Adrenal gland (tissue), 12 donors: ENCODE results near the gene GLI1. TPM values are rescaled to one million over a fixed set of nuclear protein-coding genes. Genes with fewer than 3 reads are reported as not detected.
"Not testable (repeated sequence)": the region's sequence is repeated elsewhere in the genome, so short reads cannot be mapped to it uniquely, and the experiment has no call there.

Experiments used
- DNase-seq, 7 donors: peaks; one replicate each; pipeline ENCODE4 v3.0.0-alpha.2; 2019 to 2020
- H3K27ac ChIP-seq, 5 donors: fragments of 200-600 bp; sonication (generic) in 4 of 5; 1 replicate in 3 of 5; 2 replicates in 2 of 5; pipeline versions ENCODE4 v1.5.1 to v1.8.0; 2016 to 2020; ENCODE audit warnings: mild to moderate bottlenecking in 1 of 5
- H3K27me3 ChIP-seq: fragments of 200-600 bp; 2 replicates; pipeline ENCODE4 v1.8.0; 2021
- H3K36me3 ChIP-seq, 2 donors: fragments of 200-600 bp; replicated peaks in 1 of 2; 1 replicate in 1 of 2; 2 replicates in 1 of 2; pipeline versions ENCODE4 v1.5.1 to v1.8.0; 2018 to 2022
- H3K4me1 ChIP-seq, 2 donors: fragments of 200-600 bp; replicated peaks in 1 of 2; 1 replicate in 1 of 2; 2 replicates in 1 of 2; pipeline versions ENCODE4 v1.5.1 to v1.8.0; 2018 to 2021
- H3K4me3 ChIP-seq, 4 donors: fragments of 200-600 bp; sonication (generic) in 3 of 4; one replicate each; pipeline ENCODE4 v1.5.1; 2016 to 2018
- H3K9me3 ChIP-seq, 3 donors: fragments of 200-600 bp; sonication (generic) in 1 of 3; replicated peaks in 1 of 3; 1 replicate in 2 of 3; 2 replicates in 1 of 3; pipeline versions ENCODE4 v1.5.1 to v1.8.0; 2016 to 2021
- POLR2A ChIP-seq, 2 donors: fragments of 450-650 bp; IDR thresholded peaks; one replicate each; pipeline ENCODE4 v1.6.1; 2017; ENCODE audit warnings: antibody characterized with exemption in 2 of 2, mild to moderate bottlenecking in 2 of 2, moderate library complexity in 1 of 2
- WGBS, 4 donors: extraction: QIAGEN DNeasy Blood & Tissue Kit in 2 of 4; methylation state at CpG; one replicate each; pipeline versions ENCODE4 v1.1.5 to v1.1.7; 2013 to 2017; 5-methylcytosine and 5-hydroxymethylcytosine counted together
- intact Hi-C, 2 donors: fragments of 100-400 bp; cut with DNase I; formaldehyde crosslinking; loops; one replicate each; pipeline versions ENCODE4 v1.14.1 to v1.15.0; 2022 to 2023
- polyA plus RNA-seq, 3 donors: library from polyadenylated mRNA; stranded (reverse); fragments of 200-250 nt in 2 of 3; fragments of 350-450 nt in 1 of 3; fragmentation: Illumina TruSeq in 1 of 3; extraction: RNeasy Lipid Tissue Mini Kit (QIAGEN cat#74804) in 1 of 3; gene quantifications; one replicate each; pipeline ENCODE4 v1.2.3, GENCODE V29; 2013 to 2014
- total RNA-seq, 9 donors: library from RNA; depleted of rRNA in 4 of 9; stranded (reverse); fragments of >200 nt in 4 of 9; fragments of 120-200 nt in 1 of 9; fragmentation: NEBNext Ultra II Directional in 1 of 9; extraction: Animal tissue kit (Norgen Biotek cat#: 25700) in 1 of 9; gene quantifications; one replicate each; pipeline versions ENCODE4 v1.1.0 to v1.2.4, GENCODE V29; 2013 to 2023
- TF ChIP-seq, protein P1 (sequence below), 6 experiments: fragments of 450-650 bp in 4 of 6; fragments of 200-600 bp in 2 of 6; sonication (generic) in 1 of 6; IDR thresholded peaks; 1 replicate in 5 of 6; 2 replicates in 1 of 6; pipeline versions ENCODE4 v1.5.1 to v1.8.0; 2016 to 2021; ENCODE audit warnings: antibody characterized with exemption in 6 of 6, mild to moderate bottlenecking in 2 of 6, moderate library complexity in 1 of 6
- donor health status: healthy with polysubstance abuse.
- donor health status: Bipolar disorder and iron deficiency.
- donor health status: DM: yes; HTN: yes; CAD: no.
- donor health status: DM: no; HTN: no; CAD: no.
- donor health status: DM: no; HTN: no; CAD: no.
- donor health status: DM: yes; HTN: yes; CAD: no.

Gene GLI1
- total and polyA plus RNA-seq, 12 donors: 0.30 to 7.2 (median 1.4) TPM

DNA sequence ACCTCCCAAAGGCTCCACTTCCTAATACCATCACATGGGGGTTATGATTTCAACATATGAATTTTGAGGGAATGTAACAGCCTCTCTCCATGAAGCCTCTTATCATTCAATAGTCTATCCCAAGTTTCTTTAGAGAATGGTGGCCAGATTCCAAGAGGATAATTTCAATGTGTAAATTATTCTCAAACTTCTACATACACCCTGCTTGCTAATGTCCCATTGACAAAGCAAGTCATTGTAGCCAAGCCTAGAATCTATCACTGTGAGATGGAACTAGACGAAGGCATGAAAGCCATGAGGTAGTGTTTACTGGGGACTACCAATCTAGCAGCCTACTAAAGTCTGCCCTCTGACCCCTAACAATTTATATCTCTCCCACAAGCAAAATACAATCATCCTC lies 21.2 kb upstream of the GLI1 start:
- Histone ChIP-seq H3K4me1 (no peaks in the 10 kb centered on the region), H3K4me3 (no peak overlapping the region), H3K9me3 (no peaks in the 10 kb centered on the region), H3K36me3 (no peaks in the 10 kb centered on the region), H3K27ac (no peak overlapping the region), H3K27me3 (no peaks in the 10 kb centered on the region)
- no peak for DNase-seq
- TF ChIP-seq, protein P1, sequence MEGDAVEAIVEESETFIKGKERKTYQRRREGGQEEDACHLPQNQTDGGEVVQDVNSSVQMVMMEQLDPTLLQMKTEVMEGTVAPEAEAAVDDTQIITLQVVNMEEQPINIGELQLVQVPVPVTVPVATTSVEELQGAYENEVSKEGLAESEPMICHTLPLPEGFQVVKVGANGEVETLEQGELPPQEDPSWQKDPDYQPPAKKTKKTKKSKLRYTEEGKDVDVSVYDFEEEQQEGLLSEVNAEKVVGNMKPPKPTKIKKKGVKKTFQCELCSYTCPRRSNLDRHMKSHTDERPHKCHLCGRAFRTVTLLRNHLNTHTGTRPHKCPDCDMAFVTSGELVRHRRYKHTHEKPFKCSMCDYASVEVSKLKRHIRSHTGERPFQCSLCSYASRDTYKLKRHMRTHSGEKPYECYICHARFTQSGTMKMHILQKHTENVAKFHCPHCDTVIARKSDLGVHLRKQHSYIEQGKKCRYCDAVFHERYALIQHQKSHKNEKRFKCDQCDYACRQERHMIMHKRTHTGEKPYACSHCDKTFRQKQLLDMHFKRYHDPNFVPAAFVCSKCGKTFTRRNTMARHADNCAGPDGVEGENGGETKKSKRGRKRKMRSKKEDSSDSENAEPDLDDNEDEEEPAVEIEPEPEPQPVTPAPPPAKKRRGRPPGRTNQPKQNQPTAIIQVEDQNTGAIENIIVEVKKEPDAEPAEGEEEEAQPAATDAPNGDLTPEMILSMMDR (IDR thresholded peaks at IDR 0.05): no peak
- no peak for TF ChIP-seq POLR2A (IDR thresholded peaks at IDR 0.05)
- WGBS, 4 donors: 80 to 100% (median 90%) methylated on average over 1 of the region's 1 CpG
- intact Hi-C loops: no loop called here

DNA sequence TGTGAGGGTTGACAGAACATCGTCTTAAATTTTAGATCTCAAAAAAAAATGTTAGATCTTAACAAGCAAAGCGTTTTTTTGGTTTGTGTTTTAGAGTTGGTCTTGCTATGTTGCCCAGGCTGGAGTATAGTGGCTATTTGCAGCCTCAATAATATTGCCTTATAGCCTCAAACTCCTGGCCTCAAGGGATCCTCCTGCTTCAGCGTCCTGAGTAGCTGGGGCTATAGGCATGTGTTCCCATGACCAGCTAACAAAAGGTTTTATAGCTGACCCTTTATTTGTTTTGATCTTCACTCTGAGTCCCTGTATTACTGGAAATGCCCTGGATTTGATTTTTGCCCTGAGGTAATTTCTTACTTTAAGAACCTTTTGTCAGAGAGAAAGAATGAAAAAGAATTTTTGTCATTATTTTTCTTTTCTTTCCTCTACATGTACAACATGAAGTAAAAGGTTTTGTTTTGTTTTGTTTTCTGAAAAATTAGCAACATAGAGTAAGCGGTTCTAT lies 19.8 kb upstream of the GLI1 start:
- TF ChIP-seq, protein P1 (IDR thresholded peaks at IDR 0.05): no peak
- no peak for TF ChIP-seq POLR2A (IDR thresholded peaks at IDR 0.05)
- no peaks in the 10 kb centered on the region for H3K27me3 ChIP-seq
- 72 to 84% (median 79%) methylated on average over 4 of the region's 4 CpGs for WGBS, 4 donors
- no peak overlapping the region for H3K4me3 ChIP-seq
- no peaks in the 10 kb centered on the region for H3K4me1 ChIP-seq
- no peaks in the 10 kb centered on the region for H3K36me3 ChIP-seq
- H3K27ac ChIP-seq: no peak overlapping the region
- no peaks in the 10 kb centered on the region for H3K9me3 ChIP-seq
- DNase-seq: no peak
- intact Hi-C loops: no loop called here

DNA sequence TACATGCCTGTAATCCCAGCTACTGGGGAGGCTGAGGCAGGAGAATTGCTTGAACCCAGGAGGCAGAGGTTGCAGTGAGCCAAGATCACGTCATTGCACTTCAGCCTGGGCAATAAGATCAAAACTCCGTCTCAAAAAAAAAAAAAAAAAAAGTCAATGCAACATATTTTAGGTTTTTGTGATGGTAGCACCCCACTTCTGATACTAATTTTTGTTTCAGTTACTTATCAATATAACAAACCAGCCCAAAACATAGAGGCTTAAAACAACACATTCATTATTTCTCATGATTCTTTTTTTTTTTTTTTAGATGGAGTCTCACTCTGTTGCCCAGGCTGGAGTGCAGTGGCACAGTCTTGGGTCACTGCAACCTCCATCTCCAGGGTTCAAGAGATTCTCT lies 18.2 kb upstream of the GLI1 start:
- 72 to 95% (median 84%) methylated on average over 2 of the region's 2 CpGs for WGBS, 4 donors
- H3K4me3 ChIP-seq: not testable (repeated sequence)

DNA sequence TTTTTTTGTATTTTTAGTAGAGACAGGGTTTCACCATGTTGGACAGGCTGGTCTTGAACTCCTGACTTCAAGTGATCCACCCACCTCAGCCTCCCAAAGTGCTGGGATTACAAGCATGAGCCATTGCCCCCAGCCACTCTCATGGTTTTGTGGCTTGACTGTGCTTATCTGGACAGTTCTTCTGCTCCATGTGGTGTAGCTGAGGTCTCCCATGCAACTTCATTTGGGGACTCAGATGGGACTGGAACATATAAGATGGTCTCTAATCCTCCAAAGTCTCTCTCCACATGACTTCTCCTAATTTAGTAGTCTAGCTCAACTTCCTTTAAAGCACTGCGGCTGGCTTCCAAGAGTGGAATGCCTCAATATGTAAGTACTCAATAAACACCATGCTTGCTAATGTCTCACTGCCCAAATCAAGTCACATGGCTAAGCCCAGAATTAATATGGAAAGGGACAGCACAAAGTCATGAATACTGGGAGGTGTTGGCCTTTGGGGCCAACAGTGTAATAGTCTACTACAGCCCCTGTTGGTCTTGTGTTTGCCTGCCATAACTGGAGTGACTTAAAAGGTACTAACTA lies 17.6 kb upstream of the GLI1 start:
- H3K9me3 ChIP-seq: no peaks in the 10 kb centered on the region
- no peaks in the 10 kb centered on the region for H3K4me1 ChIP-seq
- no peaks in the 10 kb centered on the region for H3K36me3 ChIP-seq
- TF ChIP-seq, protein P1 (IDR thresholded peaks at IDR 0.05): no peak
- TF ChIP-seq POLR2A (IDR thresholded peaks at IDR 0.05): no peak
- no peak overlapping the region for H3K27ac ChIP-seq
- DNase-seq: no peak
- intact Hi-C loops: no loop called here
- no peak overlapping the region for H3K4me3 ChIP-seq
- no peaks in the 10 kb centered on the region for H3K27me3 ChIP-seq
- 38 to 100% (median 73%) methylated on average over 1 of the region's 1 CpG for WGBS, 4 donors

More for the DNA sequence above, 18.2 kb upstream of the GLI1 start:
- H3K9me3 ChIP-seq, H3K27me3 ChIP-seq, intact Hi-C loops, H3K4me1 ChIP-seq, H3K36me3 ChIP-seq, DNase-seq, H3K27ac ChIP-seq: not testable (repeated sequence)

DNA sequence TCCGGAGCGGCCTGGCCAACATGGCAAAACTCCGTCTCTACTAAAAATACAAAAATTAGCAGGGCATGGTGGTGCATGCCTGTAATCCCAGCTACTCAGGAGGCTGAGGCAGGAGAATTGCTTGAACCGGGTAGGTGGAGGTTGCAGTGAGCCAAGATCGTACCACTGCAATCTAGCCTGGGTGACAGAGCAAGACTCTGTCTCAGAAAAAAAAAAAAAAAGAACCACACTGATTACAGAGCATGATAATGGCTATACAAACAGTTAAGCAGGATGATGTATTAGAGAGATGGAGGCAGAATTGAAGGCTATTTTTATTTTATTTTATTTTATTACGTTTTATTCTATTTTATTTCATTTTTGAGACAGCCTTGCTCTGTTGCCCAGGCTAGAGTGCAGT lies 15.2 kb upstream of the GLI1 start:
- H3K4me1 ChIP-seq, H3K36me3 ChIP-seq, H3K9me3 ChIP-seq, intact Hi-C loops, H3K27ac ChIP-seq, H3K27me3 ChIP-seq, H3K4me3 ChIP-seq, DNase-seq: not testable (repeated sequence)
- WGBS, 4 donors: 77 to 84% (median 80%) methylated on average over 6 of the region's 6 CpGs
